HG03108 (cell line): Measurements from ENCODE around the gene SAMM50.

ENCODE experiments used
- ATAC-seq: cut with Tn5 transposase; IDR thresholded peaks from one replicate; pipeline ENCODE4 v1.9.1; 2021; ENCODE audit warnings: moderate library complexity; ENCODE audit not compliant: unreplicated experiment

SAMM50 gene

GRCh38 chr22:43976861-43977795 lies 21.9 kb downstream of the SAMM50 start:
- no peak for ATAC-seq

GRCh38 chr22:43978558-43978957 lies 23.3 kb downstream of the SAMM50 start:
- no peak for ATAC-seq

GRCh38 chr22:43980579-43980978 lies 25.3 kb downstream of the SAMM50 start:
- no peak for ATAC-seq

GRCh38 chr22:43980996-43981395 lies 25.8 kb downstream of the SAMM50 start:
- no peak for ATAC-seq

GRCh38 chr22:43983808-43984207 lies 28.6 kb downstream of the SAMM50 start:
- ATAC-seq: no peak

- ATAC-seq: no peak
Measured at GRCh38 chr22:43985532-43985931, 30.3 kb downstream of the SAMM50 start.

GRCh38 chr22:43988116-43988820 lies 33.0 kb downstream of the SAMM50 start:
- ATAC-seq: no peak

GRCh38 chr22:43988960-43989359 lies 33.7 kb downstream of the SAMM50 start:
- no peak for ATAC-seq

- ATAC-seq: no peak
Measured at GRCh38 chr22:43990044-43990443, 34.8 kb downstream of the SAMM50 start.

- ATAC-seq: no peak
Measured at GRCh38 chr22:43991316-43992020, 36.2 kb downstream of the SAMM50 start.

GRCh38 chr22:43992331-43992821 lies 37.1 kb downstream of the SAMM50 start:
- ATAC-seq: no peak

- ATAC-seq: no peak
Measured at GRCh38 chr22:43993072-43993760, 38.0 kb downstream of the SAMM50 start.

GRCh38 chr22:43994006-43994405 lies 38.8 kb downstream of the SAMM50 start:
- ATAC-seq: no peak

- ATAC-seq: no peak
Measured at GRCh38 chr22:43994416-43994815, 39.2 kb downstream of the SAMM50 start.

GRCh38 chr22:43995057-43995685 lies 39.9 kb downstream of the SAMM50 start:
- no peak for ATAC-seq

- ATAC-seq: no peak
Measured at GRCh38 chr22:43995798-43996169, 40.5 kb downstream of the SAMM50 start.

- ATAC-seq: no peak
Measured at GRCh38 chr22:43996170-43996980, 41.1 kb downstream of the SAMM50 start.

GRCh38 chr22:43996981-43997265 lies 41.7 kb downstream of the SAMM50 start:
- no peak for ATAC-seq

- no peak for ATAC-seq
Measured at GRCh38 chr22:43998679-43999264, 43.5 kb downstream of the SAMM50 start.
